Measurements from ENCODE around the gene RAPGEF2.

- TF ChIP-seq MYC (IDR thresholded peaks at IDR 0.05; ENCODE audit: low read depth, low read length) (no peak), CTCF (IDR thresholded peaks at IDR 0.05; ENCODE audit: low read depth, low read length) (no peak), POLR2A (IDR thresholded peaks at IDR 0.05; ENCODE audit: extremely low read depth, insufficient read length) (no peak)
Observed at GRCh38 chr4:159267869-159268285, 165.0 kb downstream of the RAPGEF2 start.

Measured in NB4 (cell line).